Omental fat pad (tissue), 4 donors: Measurements from ENCODE around the gene CPLX1. TPM values are rescaled to one million over a fixed set of nuclear protein-coding genes. Genes with fewer than 3 reads are reported as not detected.

Experiments
- ATAC-seq: fragments of 150-250 bp; one replicate; pipeline ENCODE4 v1.9.1; 2016; ENCODE audit warnings: mild to moderate bottlenecking, moderate library complexity; ENCODE audit not compliant: low FRiP score
- DNase-seq: peaks from one replicate; pipeline ENCODE4 v3.0.0-alpha.2; 2019; ENCODE audit warnings: low spot score
- total RNA-seq, 4 donors: library from RNA; depleted of rRNA; stranded (reverse); fragments of >200 nt; gene quantifications; one replicate each; pipeline ENCODE4 v1.1.0, GENCODE V29; 2016
- TF ChIP-seq, protein P1 (sequence below), 3 donors: fragments of 450-650 bp; IDR thresholded peaks; one replicate each; pipeline ENCODE4 v1.5.1; 2016 to 2017; ENCODE audit warnings: antibody characterized with exemption in 3 of 3, mild to moderate bottlenecking in 3 of 3, moderate library complexity in 2 of 3

Gene CPLX1
- total RNA-seq, 4 donors from 2014 or later, result 1.1 to 2.0 (median 1.9) TPM; not detected in 1

DNA sequence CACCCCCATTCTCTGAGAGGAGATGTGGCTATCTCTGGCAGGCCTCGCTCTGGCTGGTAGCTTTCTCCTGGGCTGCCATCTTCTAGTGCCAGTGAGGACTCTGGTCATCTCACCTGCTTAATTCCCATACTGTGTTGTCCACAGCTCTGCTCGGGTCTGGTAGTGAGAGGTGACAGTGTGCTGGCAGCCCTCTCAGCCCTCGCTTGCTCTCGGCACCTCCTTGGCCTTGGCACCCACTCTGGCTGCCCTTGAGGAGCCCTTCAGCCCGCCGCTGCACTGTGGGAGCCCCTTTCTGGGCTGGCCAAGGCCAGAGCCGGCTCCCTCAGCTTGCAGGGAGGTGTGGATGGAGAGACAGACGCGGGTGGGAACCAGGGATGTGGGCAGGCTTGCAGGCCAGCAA, 52.7 kb downstream of the CPLX1 start:
- ATAC-seq (no peak), DNase-seq (no peak)
- TF ChIP-seq, protein P1, sequence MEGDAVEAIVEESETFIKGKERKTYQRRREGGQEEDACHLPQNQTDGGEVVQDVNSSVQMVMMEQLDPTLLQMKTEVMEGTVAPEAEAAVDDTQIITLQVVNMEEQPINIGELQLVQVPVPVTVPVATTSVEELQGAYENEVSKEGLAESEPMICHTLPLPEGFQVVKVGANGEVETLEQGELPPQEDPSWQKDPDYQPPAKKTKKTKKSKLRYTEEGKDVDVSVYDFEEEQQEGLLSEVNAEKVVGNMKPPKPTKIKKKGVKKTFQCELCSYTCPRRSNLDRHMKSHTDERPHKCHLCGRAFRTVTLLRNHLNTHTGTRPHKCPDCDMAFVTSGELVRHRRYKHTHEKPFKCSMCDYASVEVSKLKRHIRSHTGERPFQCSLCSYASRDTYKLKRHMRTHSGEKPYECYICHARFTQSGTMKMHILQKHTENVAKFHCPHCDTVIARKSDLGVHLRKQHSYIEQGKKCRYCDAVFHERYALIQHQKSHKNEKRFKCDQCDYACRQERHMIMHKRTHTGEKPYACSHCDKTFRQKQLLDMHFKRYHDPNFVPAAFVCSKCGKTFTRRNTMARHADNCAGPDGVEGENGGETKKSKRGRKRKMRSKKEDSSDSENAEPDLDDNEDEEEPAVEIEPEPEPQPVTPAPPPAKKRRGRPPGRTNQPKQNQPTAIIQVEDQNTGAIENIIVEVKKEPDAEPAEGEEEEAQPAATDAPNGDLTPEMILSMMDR (IDR thresholded peaks at IDR 0.05), result no peak

DNA sequence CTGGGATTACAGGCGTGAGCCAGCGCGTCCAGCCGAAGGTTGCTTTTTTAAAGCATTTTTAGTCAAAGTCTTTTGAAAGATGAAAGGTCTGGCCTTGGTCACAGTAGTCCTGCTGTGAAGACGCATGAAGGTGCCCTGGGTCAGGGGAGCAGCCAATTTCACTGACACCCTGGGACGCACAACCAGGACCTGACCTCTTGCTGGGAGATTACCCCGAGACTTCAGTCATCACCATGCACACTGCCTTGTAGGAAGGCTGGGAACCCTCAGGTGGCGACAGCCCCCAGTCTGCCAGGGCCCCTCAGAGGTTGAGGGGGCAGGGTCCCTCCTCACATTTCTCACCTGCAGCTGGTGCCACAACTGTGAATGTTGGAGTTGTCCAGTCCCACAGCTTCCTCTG, 53.2 kb downstream of the CPLX1 start:
- DNase-seq (no peak), ATAC-seq (no peak)
- TF ChIP-seq, protein P1 (IDR thresholded peaks at IDR 0.05), result no peak

DNA sequence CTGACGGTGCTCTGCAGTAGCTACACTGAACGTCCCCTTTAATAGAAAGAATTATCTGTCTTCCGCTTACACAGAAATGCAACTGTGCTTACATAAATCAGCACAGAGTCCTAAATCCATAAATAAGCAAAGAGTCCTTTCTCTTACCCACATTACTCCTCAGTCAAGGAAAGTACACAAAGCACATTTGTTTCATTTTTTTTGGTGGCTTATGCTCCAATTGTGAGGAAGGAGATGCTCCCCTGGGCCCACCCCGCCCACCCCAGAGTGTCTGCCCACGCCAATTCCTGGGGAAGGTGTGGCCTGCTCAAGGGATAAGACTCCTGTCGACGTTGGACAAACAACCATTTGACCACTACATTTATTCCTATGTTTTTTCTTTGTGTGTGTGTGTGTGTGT, 53.8 kb downstream of the CPLX1 start:
- TF ChIP-seq, protein P1 (IDR thresholded peaks at IDR 0.05), result no peak
- DNase-seq (no peak), ATAC-seq (no peak)

DNA sequence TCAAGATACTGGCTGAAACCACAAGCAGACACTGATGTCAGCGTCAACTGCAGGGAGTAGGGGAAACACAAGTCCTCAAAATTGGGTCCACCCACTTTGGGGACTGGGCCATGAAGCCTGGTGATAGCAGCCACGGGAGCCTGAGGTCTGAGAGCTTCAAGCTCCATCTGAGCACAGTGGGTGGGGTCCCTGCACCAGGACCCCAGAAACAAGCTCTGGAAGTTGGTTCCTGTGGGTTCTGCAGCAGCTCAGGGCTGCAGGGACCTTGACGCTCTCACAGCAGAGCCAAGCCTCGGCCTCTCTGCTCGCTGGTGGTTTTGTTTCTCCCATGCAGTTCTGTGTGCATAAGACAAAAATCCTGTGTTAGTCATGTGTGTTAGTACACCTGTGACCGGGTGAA, 54.5 kb downstream of the CPLX1 start:
- no peak for DNase-seq
- TF ChIP-seq, protein P1 (IDR thresholded peaks at IDR 0.05), result no peak
- no peak for ATAC-seq

DNA sequence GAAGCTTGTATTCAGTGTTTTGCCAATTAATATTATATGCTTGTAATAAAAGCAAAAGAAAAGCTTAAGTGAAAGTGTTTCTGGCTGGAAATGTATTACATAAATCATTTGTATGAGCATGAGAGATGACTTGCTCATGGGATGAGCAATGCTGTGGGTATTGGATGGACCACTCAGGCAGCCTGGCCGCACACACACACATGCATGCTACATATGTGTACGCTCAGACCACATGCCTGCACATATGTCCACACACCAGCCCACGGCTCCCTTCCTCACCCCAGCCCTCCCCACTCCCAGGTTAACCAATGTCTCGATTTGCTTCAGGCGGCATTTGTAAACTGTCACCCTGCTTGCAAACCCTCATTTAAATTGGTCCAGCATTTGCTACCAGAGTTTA, 55.9 kb downstream of the CPLX1 start:
- DNase-seq, result no peak
- TF ChIP-seq, protein P1 (IDR thresholded peaks at IDR 0.05), result no peak
- no peak for ATAC-seq

DNA sequence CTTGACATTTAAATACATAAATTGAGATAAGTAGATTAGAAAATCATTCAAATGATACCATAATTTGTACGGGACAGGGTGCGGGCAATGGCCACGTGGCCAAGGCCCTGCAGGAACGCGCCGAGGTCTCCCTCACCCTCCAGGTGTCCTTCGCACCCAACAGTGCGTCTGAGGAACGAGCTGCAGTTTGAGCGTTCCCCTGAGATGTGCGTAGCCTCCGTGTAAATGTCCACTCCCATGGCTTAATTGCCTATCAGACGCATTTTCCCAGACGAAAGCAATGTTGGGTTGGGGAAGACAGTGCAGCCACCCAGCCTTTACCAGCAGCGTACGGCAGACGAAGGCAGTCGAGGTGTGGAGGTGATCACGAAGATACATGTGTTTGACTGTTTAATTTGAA, 56.4 kb downstream of the CPLX1 start:
- no peak for ATAC-seq
- DNase-seq, result no peak
- TF ChIP-seq, protein P1 (IDR thresholded peaks at IDR 0.05), result no peak

DNA sequence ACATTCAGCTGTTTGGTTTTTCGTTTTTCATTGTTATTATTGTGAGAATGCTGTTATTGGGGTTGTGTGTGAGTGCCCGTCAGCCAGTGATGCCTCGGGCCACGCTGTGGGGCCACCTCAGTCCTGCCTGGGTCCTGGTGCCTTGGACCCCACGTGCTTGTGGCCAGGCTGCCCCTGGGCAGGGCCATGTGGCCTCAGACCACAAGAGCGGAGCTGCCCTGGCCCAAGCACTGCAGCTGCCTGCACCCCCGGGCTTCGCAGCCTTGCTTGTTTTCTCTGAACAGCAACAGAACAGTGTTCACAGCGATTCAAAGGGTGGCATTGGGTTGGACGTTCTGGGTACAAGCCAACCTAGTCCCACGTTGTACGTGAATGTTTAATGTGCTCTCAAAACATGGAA, 56.9 kb downstream of the CPLX1 start:
- no peak for ATAC-seq
- TF ChIP-seq, protein P1 (IDR thresholded peaks at IDR 0.05), result no peak
- DNase-seq, result no peak
